Stimulated activated naive CD8-positive, alpha-beta T cell treated with anti-CD3 and anti-CD28 coated beads, Interleukin-15, Interleukin-2, amounts not matched to agents 100 U/mL and 50 U/mL, for 24 hours (primary cell): ENCODE results near the gene SCGB3A1.

Experiments
- ATAC-seq: fragments of 150-1000 bp; cut with Tn5 transposase; one replicate; pipeline ENCODE4 v1.10.0; 2021
- DNase-seq: peaks from one replicate; pipeline ENCODE4 v3.0.0; 2021

Gene SCGB3A1

GRCh38 chr5:180591311-180591887 lies at the start of gene SCGB3A1:
Gene SCGB3A1, minus strand, starts transcription at chr5:180591499. Its CDS starts 37 bp downstream, at chr5:180591462.
- no peak for DNase-seq
- peak; percentile 15 for ATAC-seq

GRCh38 chr5:180640611-180640860 lies 49.2 kb upstream of the SCGB3A1 start:
- no peak for DNase-seq

GRCh38 chr5:180639741-180640610 lies 48.7 kb upstream of the SCGB3A1 start:
- no peak for ATAC-seq
- DNase-seq: no peak

More at GRCh38 chr5:180640611-180640860, 49.2 kb upstream of the SCGB3A1 start:
- ATAC-seq: no peak

- DNase-seq (no peak), ATAC-seq (no peak)
Observed at GRCh38 chr5:180639287-180639686, 48.0 kb upstream of the SCGB3A1 start.

GRCh38 chr5:180637962-180638680 lies 46.8 kb upstream of the SCGB3A1 start:
- no peak for ATAC-seq
- peak; percentile 1 for DNase-seq

- no peak for ATAC-seq
Observed at GRCh38 chr5:180636403-180637075, 45.2 kb upstream of the SCGB3A1 start.

GRCh38 chr5:180636016-180636402 lies 44.7 kb upstream of the SCGB3A1 start:
- ATAC-seq: no peak
- no peak for DNase-seq

More at GRCh38 chr5:180636403-180637075, 45.2 kb upstream of the SCGB3A1 start:
- no peak for DNase-seq

GRCh38 chr5:180633283-180634177 lies 42.2 kb upstream of the SCGB3A1 start:
- DNase-seq: no peak
- no peak for ATAC-seq

- no peak for ATAC-seq
- DNase-seq: no peak
Observed at GRCh38 chr5:180632768-180633167, 41.5 kb upstream of the SCGB3A1 start.

- ATAC-seq: no peak
- DNase-seq: no peak
Observed at GRCh38 chr5:180631549-180632383, 40.5 kb upstream of the SCGB3A1 start.

- DNase-seq: no peak
- ATAC-seq: no peak
Observed at GRCh38 chr5:180630426-180630825, 39.1 kb upstream of the SCGB3A1 start.

- no peak for ATAC-seq
Observed at GRCh38 chr5:180629831-180630382, 38.6 kb upstream of the SCGB3A1 start.

GRCh38 chr5:180628827-180629750 lies 37.8 kb upstream of the SCGB3A1 start:
- no peak for ATAC-seq
- no peak for DNase-seq

More at GRCh38 chr5:180629831-180630382, 38.6 kb upstream of the SCGB3A1 start:
- DNase-seq: no peak

- DNase-seq: no peak
- no peak for ATAC-seq
Observed at GRCh38 chr5:180628211-180628610, 36.9 kb upstream of the SCGB3A1 start.

GRCh38 chr5:180627386-180628120 lies 36.3 kb upstream of the SCGB3A1 start:
- no peak for DNase-seq
- no peak for ATAC-seq

- ATAC-seq: no peak
- DNase-seq: no peak
Observed at GRCh38 chr5:180626661-180627385, 35.5 kb upstream of the SCGB3A1 start.

GRCh38 chr5:180625791-180626660 lies 34.7 kb upstream of the SCGB3A1 start:
- ATAC-seq (no peak), DNase-seq (no peak)
